Fibroblast of lung (primary cell): ENCODE measurements around the gene TJP1. TPM values are rescaled to one million over a fixed set of nuclear protein-coding genes. Genes with fewer than 3 reads are reported as not detected.

Source experiments
- DNase-seq, 2 donors: peaks; one replicate each; pipeline versions ENCODE4 v3.0.0 to v3.0.0-alpha.2; 2010; ENCODE audit warnings: low read depth in 2 of 2
- H2AFZ ChIP-seq: 2 replicates; pipeline ENCODE4 v1.5.1; 2012; ENCODE audit warnings: low read length, control low read depth, inconsistent platforms
- H3K27ac ChIP-seq: 2 replicates; pipeline ENCODE4 v1.5.1; 2011; ENCODE audit warnings: low read length, control low read depth; ENCODE audit not compliant: insufficient read depth
- H3K27me3 ChIP-seq: 2 replicates; pipeline ENCODE4 v1.5.1; 2011; ENCODE audit warnings: mild to moderate bottlenecking, low read length; ENCODE audit not compliant: control insufficient read depth, insufficient read depth
- H3K36me3 ChIP-seq: 2 replicates; pipeline ENCODE4 v1.5.1; 2011; ENCODE audit warnings: low read length; ENCODE audit not compliant: control insufficient read depth, insufficient read depth
- H3K4me1 ChIP-seq: 2 replicates; pipeline ENCODE4 v1.5.1; 2011; ENCODE audit warnings: low read length; ENCODE audit not compliant: control insufficient read depth, insufficient read depth; ENCODE audit errors: extremely low read depth
- H3K4me2 ChIP-seq: 2 replicates; pipeline ENCODE4 v1.5.1; 2011; ENCODE audit warnings: low read length, control low read depth; ENCODE audit not compliant: insufficient read depth; ENCODE audit errors: extremely low read depth
- H3K4me3 ChIP-seq, 4 experiments: fragments of 200-600 bp in 1 of 4; sonication (generic) in 1 of 4; replicated peaks in 1 of 4; 2 replicates each; pipeline ENCODE4 v1.5.1; 2011 to 2016; ENCODE audit warnings: low read length in 4 of 4, low read depth in 3 of 4, mild to moderate bottlenecking in 3 of 4, control low read depth in 2 of 4, inconsistent platforms in 1 of 4, mixed read lengths in 1 of 4; ENCODE audit not compliant: insufficient read depth in 1 of 4; ENCODE audit errors: control extremely low read depth in 1 of 4
- H3K79me2 ChIP-seq: 2 replicates; pipeline ENCODE4 v1.5.1; 2012; ENCODE audit warnings: mild to moderate bottlenecking, low read length, inconsistent platforms; ENCODE audit not compliant: control insufficient read depth, insufficient read depth
- H3K9ac ChIP-seq: 2 replicates; pipeline ENCODE4 v1.5.1; 2011; ENCODE audit warnings: mild to moderate bottlenecking, low read length, control low read depth; ENCODE audit not compliant: insufficient read depth
- H3K9me3 ChIP-seq: 2 replicates; pipeline ENCODE4 v1.5.1; 2012; ENCODE audit warnings: low read depth, low read length; ENCODE audit not compliant: control insufficient read depth, insufficient read depth
- H4K20me1 ChIP-seq: 2 replicates; pipeline ENCODE4 v1.5.1; 2011; ENCODE audit warnings: low read length; ENCODE audit not compliant: control insufficient read depth, insufficient read depth; ENCODE audit errors: extremely low read depth
- EZH2 ChIP-seq: IDR thresholded peaks from 2 replicates; pipeline ENCODE4 v1.5.1; 2012; ENCODE audit warnings: low read length, control low read depth, mild to moderate bottlenecking; ENCODE audit errors: missing control alignments
- polyA plus RNA-seq, 2 donors: library from polyadenylated mRNA; depleted of rRNA in 1 of 2; stranded (reverse) in 1 of 2; unstranded in 1 of 2; fragments of >200 nt; gene quantifications; 2 replicates each; pipeline ENCODE4 v1.2.1, GENCODE V29; 2011 to 2012; ENCODE audit warnings: missing spikeins in 1 of 2
- total RNA-seq: library from RNA; depleted of rRNA; stranded (reverse); fragments of >200 nt; gene quantifications from 2 replicates; pipeline ENCODE4 v1.2.1, GENCODE V29; 2014
- TF ChIP-seq, protein P1 (sequence below), 2 donors: IDR thresholded peaks in 1 of 2; conservative IDR thresholded peaks in 1 of 2; 1 replicate in 1 of 2; 2 replicates in 1 of 2; pipeline ENCODE4 v1.5.1; 2011 to 2012; ENCODE audit warnings: low read length in 2 of 2, control low read depth in 1 of 2, inconsistent platforms in 1 of 2, low read depth in 1 of 2, mild to moderate bottlenecking in 1 of 2

TJP1 gene
- total and polyA plus RNA-seq, 2 donors (not counting 1 experiment from before 2014, with no cell fraction given), result 53.7 to 110 TPM

DNA sequence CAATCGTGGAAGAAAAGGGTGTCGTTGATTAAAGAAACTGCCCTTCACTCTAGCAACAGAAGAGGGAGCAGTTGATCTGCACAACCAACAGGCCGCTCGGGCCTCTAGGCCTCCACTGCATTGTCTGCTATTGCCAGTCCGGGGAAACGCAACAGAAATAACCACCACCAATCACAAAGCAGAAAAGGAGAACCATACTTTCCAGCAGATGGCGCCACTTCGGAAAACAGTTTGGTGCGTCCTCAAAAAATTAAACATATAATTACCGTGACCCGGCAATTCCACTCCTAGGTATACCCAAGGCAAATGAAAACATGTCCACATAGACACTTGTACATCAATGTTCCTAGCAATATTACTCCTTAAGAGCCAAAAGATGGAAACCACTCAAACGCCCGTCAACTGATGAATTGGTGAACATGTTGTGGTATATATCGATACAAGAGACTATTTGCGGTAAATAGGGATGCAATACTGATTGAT is 154.1 kb downstream of the TJP1 start:
- DNase-seq, result peak; percentile 85 to 90

DNA sequence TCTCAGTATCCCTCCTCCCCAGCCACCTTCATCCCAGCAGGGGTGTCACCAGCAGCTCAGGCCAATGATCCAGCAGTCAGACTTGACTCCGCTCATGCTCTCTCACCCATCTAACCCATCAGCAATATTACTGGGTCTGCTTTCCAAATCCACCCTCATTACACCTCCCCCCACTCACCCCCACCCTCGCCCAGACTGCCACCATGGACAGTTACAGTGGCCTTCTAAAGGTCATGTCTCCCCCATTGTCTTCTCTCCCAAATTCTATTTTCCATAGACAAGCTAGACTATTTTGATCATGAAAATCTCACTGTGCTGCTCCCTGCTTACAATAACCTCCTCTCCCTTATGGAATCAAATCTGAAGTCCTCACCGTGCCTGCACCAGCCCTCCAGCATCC is 156.0 kb downstream of the TJP1 start:
- H2AFZ ChIP-seq, result no peak overlapping the region
- H3K27ac ChIP-seq, result no peak overlapping the region
- DNase-seq, result no peak
- no peak overlapping the region for H3K9ac ChIP-seq
- no peaks in the 10 kb centered on the region for H3K36me3 ChIP-seq
- no peak for TF ChIP-seq EZH2
- TF ChIP-seq, protein P1, sequence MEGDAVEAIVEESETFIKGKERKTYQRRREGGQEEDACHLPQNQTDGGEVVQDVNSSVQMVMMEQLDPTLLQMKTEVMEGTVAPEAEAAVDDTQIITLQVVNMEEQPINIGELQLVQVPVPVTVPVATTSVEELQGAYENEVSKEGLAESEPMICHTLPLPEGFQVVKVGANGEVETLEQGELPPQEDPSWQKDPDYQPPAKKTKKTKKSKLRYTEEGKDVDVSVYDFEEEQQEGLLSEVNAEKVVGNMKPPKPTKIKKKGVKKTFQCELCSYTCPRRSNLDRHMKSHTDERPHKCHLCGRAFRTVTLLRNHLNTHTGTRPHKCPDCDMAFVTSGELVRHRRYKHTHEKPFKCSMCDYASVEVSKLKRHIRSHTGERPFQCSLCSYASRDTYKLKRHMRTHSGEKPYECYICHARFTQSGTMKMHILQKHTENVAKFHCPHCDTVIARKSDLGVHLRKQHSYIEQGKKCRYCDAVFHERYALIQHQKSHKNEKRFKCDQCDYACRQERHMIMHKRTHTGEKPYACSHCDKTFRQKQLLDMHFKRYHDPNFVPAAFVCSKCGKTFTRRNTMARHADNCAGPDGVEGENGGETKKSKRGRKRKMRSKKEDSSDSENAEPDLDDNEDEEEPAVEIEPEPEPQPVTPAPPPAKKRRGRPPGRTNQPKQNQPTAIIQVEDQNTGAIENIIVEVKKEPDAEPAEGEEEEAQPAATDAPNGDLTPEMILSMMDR (conservative IDR thresholded peaks at IDR 0.05 in 1 of 2, IDR thresholded peaks at IDR 0.05 in 1 of 2; ENCODE audit: low read depth in 1 of 2, low read length in 2 of 2), result no peak
- H3K4me2 ChIP-seq, result no peak overlapping the region
- no peaks in the 10 kb centered on the region for H3K27me3 ChIP-seq
- no peaks in the 10 kb centered on the region for H3K9me3 ChIP-seq
- no peak overlapping the region for H3K4me3 ChIP-seq
- no peaks in the 10 kb centered on the region for H4K20me1 ChIP-seq
- peaks cover 5% of the 10 kb centered on the region for H3K4me1 ChIP-seq
- no peaks in the 10 kb centered on the region for H3K79me2 ChIP-seq

More for the DNA sequence above, 154.1 kb downstream of the TJP1 start:
- TF ChIP-seq, protein P1 (conservative IDR thresholded peaks at IDR 0.05 in 1 of 2, IDR thresholded peaks at IDR 0.05 in 1 of 2; ENCODE audit: low read depth in 1 of 2, low read length in 2 of 2), result peak; percentile 84 to 89
- TF ChIP-seq EZH2, result no peak
- Histone ChIP-seq H4K20me1 (no peaks in the 10 kb centered on the region), H2AFZ (no peak overlapping the region), H3K27ac (no peak overlapping the region), H3K79me2 (no peaks in the 10 kb centered on the region), H3K9ac (no peak overlapping the region), H3K9me3 (no peaks in the 10 kb centered on the region), H3K4me3 (no peak overlapping the region), H3K4me1 (peaks cover 9% of the 10 kb centered on the region), H3K4me2 (no peak overlapping the region), H3K36me3 (no peaks in the 10 kb centered on the region), H3K27me3 (no peaks in the 10 kb centered on the region)

DNA sequence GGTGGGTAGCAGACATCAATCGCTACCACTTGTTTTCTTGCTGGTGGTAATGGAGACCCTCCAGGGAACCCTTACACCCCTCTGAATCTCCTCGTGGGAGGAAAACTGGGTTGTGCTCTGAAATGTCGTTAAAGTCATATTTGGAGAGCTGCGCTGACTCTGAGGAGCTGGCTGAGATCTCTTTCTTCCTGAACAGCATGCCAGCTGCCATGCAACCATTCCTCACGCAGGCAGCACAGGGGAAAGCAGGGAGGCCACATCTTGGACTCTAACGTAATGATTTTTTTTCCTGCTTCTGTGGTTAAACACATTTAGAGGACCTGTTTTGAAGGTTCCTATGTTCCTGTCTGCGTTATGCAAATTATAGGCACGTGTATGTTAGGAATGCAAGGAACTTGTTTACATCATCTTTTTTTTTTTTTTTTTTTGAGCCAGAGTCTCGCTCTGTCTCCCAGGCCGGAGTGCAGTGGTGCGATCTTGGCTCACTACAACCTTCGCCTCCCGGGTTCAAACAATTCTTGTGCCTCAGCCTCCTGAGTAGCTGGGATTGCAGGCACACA is 156.7 kb downstream of the TJP1 start:
- H3K4me2 ChIP-seq, result no peak overlapping the region
- H3K27ac ChIP-seq, result no peak overlapping the region
- no peaks in the 10 kb centered on the region for H3K27me3 ChIP-seq
- H2AFZ ChIP-seq, result no peak overlapping the region
- peaks cover 5% of the 10 kb centered on the region for H3K4me1 ChIP-seq
- no peak overlapping the region for H3K4me3 ChIP-seq
- DNase-seq, result no peak
- H3K9me3 ChIP-seq, result no peaks in the 10 kb centered on the region
- H4K20me1 ChIP-seq, result no peaks in the 10 kb centered on the region
- TF ChIP-seq EZH2, result no peak
- TF ChIP-seq, protein P1 (conservative IDR thresholded peaks at IDR 0.05 in 1 of 2, IDR thresholded peaks at IDR 0.05 in 1 of 2; ENCODE audit: low read depth in 1 of 2, low read length in 2 of 2), result no peak
- H3K9ac ChIP-seq, result no peak overlapping the region
- no peaks in the 10 kb centered on the region for H3K79me2 ChIP-seq
- no peaks in the 10 kb centered on the region for H3K36me3 ChIP-seq
